ENCODE measurements around the gene SHC2.

Gene SHC2

DNA sequence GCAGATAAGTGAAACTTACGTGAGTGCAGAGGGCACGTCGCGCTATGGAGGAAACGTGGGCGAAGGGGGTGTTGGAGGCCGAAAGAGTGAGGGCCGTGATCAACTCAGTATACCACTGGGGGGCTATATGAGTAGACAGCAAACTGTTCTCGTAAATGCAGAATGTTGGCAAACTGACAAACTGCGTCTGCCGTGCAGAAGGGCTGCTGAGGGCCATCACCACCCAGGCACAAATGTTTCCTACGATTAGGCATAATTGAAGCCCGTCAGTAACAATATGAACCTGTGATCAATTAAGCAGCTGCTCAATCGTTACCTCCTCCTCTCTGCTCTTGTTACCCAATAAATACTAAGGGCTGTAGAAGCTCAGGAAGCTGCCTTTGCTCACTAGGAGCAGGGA, 18.1 kb upstream of the SHC2 start:
- no peaks in the 10 kb centered on the region for H3K9me2 ChIP-seq (replicated peaks; ENCODE audit: low read depth, low read length)
- TF ChIP-seq EZH2phosphoT487 (IDR thresholded peaks at IDR 0.05; ENCODE audit: borderline replicate concordance): no peak
- TF ChIP-seq, protein P1, sequence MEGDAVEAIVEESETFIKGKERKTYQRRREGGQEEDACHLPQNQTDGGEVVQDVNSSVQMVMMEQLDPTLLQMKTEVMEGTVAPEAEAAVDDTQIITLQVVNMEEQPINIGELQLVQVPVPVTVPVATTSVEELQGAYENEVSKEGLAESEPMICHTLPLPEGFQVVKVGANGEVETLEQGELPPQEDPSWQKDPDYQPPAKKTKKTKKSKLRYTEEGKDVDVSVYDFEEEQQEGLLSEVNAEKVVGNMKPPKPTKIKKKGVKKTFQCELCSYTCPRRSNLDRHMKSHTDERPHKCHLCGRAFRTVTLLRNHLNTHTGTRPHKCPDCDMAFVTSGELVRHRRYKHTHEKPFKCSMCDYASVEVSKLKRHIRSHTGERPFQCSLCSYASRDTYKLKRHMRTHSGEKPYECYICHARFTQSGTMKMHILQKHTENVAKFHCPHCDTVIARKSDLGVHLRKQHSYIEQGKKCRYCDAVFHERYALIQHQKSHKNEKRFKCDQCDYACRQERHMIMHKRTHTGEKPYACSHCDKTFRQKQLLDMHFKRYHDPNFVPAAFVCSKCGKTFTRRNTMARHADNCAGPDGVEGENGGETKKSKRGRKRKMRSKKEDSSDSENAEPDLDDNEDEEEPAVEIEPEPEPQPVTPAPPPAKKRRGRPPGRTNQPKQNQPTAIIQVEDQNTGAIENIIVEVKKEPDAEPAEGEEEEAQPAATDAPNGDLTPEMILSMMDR (conservative IDR thresholded peaks at IDR 0.05; ENCODE audit: low read length): no peak
- H3K4me1 ChIP-seq (ENCODE audit: insufficient read depth, low read length, poor library complexity, severe bottlenecking): no peaks in the 10 kb centered on the region
- H3K27me3 ChIP-seq (ENCODE audit: insufficient read depth, low read length, poor library complexity, severe bottlenecking): no peaks in the 10 kb centered on the region
- H3K79me2 ChIP-seq (ENCODE audit: insufficient read depth, low read length): no peaks in the 10 kb centered on the region
- H3K9me3 ChIP-seq (ENCODE audit: insufficient read depth, low read depth, low read length): no peaks in the 10 kb centered on the region; the same call in 1 of the 2 replicates
- no peaks in the 10 kb centered on the region for H3F3A ChIP-seq (ENCODE audit: low read depth)
- H3K9ac ChIP-seq (ENCODE audit: low read depth, low read length, poor library complexity, severe bottlenecking): no peak overlapping the region
- no peak overlapping the region for H2AFZ ChIP-seq (ENCODE audit: low read length)
- no peaks in the 10 kb centered on the region for H4K20me1 ChIP-seq (ENCODE audit: insufficient read depth, low read length, poor library complexity, severe bottlenecking)
- H3K4me2 ChIP-seq (ENCODE audit: low read depth, low read length, poor library complexity, severe bottlenecking): no peak overlapping the region
- H3K4me3 ChIP-seq (ENCODE audit: low read length, poor library complexity, severe bottlenecking): no peak overlapping the region
- no peaks in the 10 kb centered on the region for H3K36me3 ChIP-seq (ENCODE audit: insufficient read depth, low read length)

DNA sequence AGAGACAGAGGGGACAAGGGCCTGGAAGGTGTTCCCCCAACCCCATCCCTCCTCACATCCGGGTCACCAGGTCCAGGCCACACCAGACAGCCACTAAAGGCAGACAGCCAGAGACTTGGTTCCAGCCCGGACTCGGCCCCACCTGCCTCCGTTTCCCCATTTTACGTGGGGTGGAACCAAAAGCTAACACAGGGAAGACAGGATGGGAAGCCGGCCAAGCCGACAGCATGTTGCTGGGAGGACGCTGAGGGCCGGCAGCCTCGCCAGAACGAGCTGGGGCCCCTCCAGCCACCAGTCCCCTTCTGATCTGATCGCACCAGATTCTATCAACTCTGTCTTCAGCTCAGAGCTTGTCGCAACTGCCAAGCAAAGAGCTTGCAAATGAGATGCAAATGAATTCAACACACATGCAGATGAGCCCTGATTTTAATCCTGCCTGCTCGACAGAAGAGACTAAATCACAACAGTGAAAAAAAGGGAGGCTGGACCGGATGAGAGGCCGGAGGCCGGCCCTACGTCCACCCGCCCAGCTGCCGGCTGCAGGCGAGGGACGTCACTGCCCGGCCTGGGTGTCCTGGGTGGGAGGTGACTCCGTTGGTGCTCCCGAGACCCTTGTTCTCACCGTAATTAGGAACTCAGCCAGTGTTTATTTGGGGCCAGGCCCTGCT, 17.5 kb upstream of the SHC2 start:
- Histone ChIP-seq H3K79me2 (ENCODE audit: insufficient read depth, low read length) (no peaks in the 10 kb centered on the region), H3K4me3 (ENCODE audit: low read length, poor library complexity, severe bottlenecking) (no peak overlapping the region), H3K9me2 (replicated peaks; ENCODE audit: low read depth, low read length) (no peaks in the 10 kb centered on the region), H3K36me3 (ENCODE audit: insufficient read depth, low read length) (no peaks in the 10 kb centered on the region), H3K4me2 (ENCODE audit: low read depth, low read length, poor library complexity, severe bottlenecking) (no peak overlapping the region), H3K9ac (ENCODE audit: low read depth, low read length, poor library complexity, severe bottlenecking) (no peak overlapping the region), H3K27me3 (ENCODE audit: insufficient read depth, low read length, poor library complexity, severe bottlenecking) (no peaks in the 10 kb centered on the region), H3K4me1 (ENCODE audit: insufficient read depth, low read length, poor library complexity, severe bottlenecking) (no peaks in the 10 kb centered on the region), H4K20me1 (ENCODE audit: insufficient read depth, low read length, poor library complexity, severe bottlenecking) (no peaks in the 10 kb centered on the region), H2AFZ (ENCODE audit: low read length) (no peak overlapping the region), H3F3A (ENCODE audit: low read depth) (no peaks in the 10 kb centered on the region), H3K9me3 (ENCODE audit: insufficient read depth, low read depth, low read length) (no peaks in the 10 kb centered on the region; the same call in 1 of the 2 replicates)
- TF ChIP-seq, protein P1 (conservative IDR thresholded peaks at IDR 0.05; ENCODE audit: low read length): no peak
- no peak for TF ChIP-seq EZH2phosphoT487 (IDR thresholded peaks at IDR 0.05; ENCODE audit: borderline replicate concordance)

DNA sequence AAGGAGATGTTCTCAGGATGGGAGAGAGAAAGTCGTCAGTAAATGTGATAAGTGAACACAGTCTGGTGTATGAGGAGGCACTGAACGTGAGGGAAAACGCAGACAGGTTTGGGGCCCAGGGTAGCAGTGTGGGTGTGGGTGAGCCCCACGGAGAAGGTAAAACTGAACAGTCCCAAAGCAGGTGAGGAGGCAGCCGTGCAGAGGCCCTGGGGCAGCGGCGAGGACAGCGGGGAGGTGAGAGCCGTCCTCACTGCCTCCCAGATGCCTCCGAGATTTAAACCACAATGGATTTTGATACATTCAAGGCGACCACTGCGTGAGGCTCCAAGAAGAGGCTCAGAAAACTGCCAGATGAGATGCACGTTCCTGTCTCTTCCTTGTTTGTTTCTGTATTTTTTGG, 14.5 kb upstream of the SHC2 start:
- no peak overlapping the region for H3K4me3 ChIP-seq (ENCODE audit: low read length, poor library complexity, severe bottlenecking)
- no peaks in the 10 kb centered on the region for H3K36me3 ChIP-seq (ENCODE audit: insufficient read depth, low read length)
- no peak overlapping the region for H3K9ac ChIP-seq (ENCODE audit: low read depth, low read length, poor library complexity, severe bottlenecking)
- no peaks in the 10 kb centered on the region for H3K9me3 ChIP-seq (ENCODE audit: insufficient read depth, low read depth, low read length)
- no peaks in the 10 kb centered on the region for H3K4me1 ChIP-seq (ENCODE audit: insufficient read depth, low read length, poor library complexity, severe bottlenecking)
- H4K20me1 ChIP-seq (ENCODE audit: insufficient read depth, low read length, poor library complexity, severe bottlenecking): no peaks in the 10 kb centered on the region
- H3K9me2 ChIP-seq (replicated peaks; ENCODE audit: low read depth, low read length): no peaks in the 10 kb centered on the region
- no peaks in the 10 kb centered on the region for H3K79me2 ChIP-seq (ENCODE audit: insufficient read depth, low read length)
- H3F3A ChIP-seq (ENCODE audit: low read depth): no peaks in the 10 kb centered on the region
- no peaks in the 10 kb centered on the region for H3K27me3 ChIP-seq (ENCODE audit: insufficient read depth, low read length, poor library complexity, severe bottlenecking)
- TF ChIP-seq, protein P1 (conservative IDR thresholded peaks at IDR 0.05; ENCODE audit: low read length): no peak
- TF ChIP-seq EZH2phosphoT487 (IDR thresholded peaks at IDR 0.05; ENCODE audit: borderline replicate concordance): no peak
- H2AFZ ChIP-seq (ENCODE audit: low read length): no peak overlapping the region
- no peak overlapping the region for H3K4me2 ChIP-seq (ENCODE audit: low read depth, low read length, poor library complexity, severe bottlenecking)

Data from Loucy (cell line).